G401.6 (cell line): Measurements from ENCODE around the gene KIF3C.
"Not testable (repeated sequence)": the region's sequence is repeated elsewhere in the genome, so short reads cannot be mapped to it uniquely, and the experiment has no call there.

Experiments
- FAIRE-seq: peaks from 2 replicates; lab custom pipeline; 2012; peaks lifted over from hg19 to GRCh38; lab: Jason Lieb, UNC

The KIF3C gene

GRCh38 chr2:25982273-25982967 is at the start of gene KIF3C:
TSS of gene KIF3C (minus strand) at chr2:25982497. CDS start at chr2:25981917, 580 bp downstream.
- no peak for FAIRE-seq

GRCh38 chr2:26028083-26028482 is 45.8 kb upstream of the KIF3C start:
- not testable (repeated sequence) for FAIRE-seq

- no peak for FAIRE-seq
Measured at GRCh38 chr2:26025509-26025908, 43.2 kb upstream of the KIF3C start.

- FAIRE-seq: no peak
Measured at GRCh38 chr2:26024260-26024659, 42.0 kb upstream of the KIF3C start.

GRCh38 chr2:26020231-26020640 is 37.9 kb upstream of the KIF3C start:
- no peak for FAIRE-seq

- FAIRE-seq: no peak
Measured at GRCh38 chr2:26018184-26019055, 36.1 kb upstream of the KIF3C start.

- FAIRE-seq: no peak
Measured at GRCh38 chr2:26017464-26018183, 35.3 kb upstream of the KIF3C start.

- FAIRE-seq: not testable (repeated sequence)
Measured at GRCh38 chr2:26016706-26017045, 34.4 kb upstream of the KIF3C start.

GRCh38 chr2:26016012-26016705 is 33.9 kb upstream of the KIF3C start:
- no peak for FAIRE-seq

GRCh38 chr2:26013668-26014067 is 31.4 kb upstream of the KIF3C start:
- FAIRE-seq: no peak

GRCh38 chr2:26011990-26012856 is 29.9 kb upstream of the KIF3C start:
- FAIRE-seq: peak; percentile 97

GRCh38 chr2:26011609-26011989 is 29.3 kb upstream of the KIF3C start:
- FAIRE-seq: no peak

GRCh38 chr2:26010943-26011342 is 28.6 kb upstream of the KIF3C start:
- FAIRE-seq: no peak

- FAIRE-seq: no peak
Measured at GRCh38 chr2:26009567-26009963, 27.3 kb upstream of the KIF3C start.

- no peak for FAIRE-seq
Measured at GRCh38 chr2:26008851-26009566, 26.7 kb upstream of the KIF3C start.

GRCh38 chr2:26008095-26008494 is 25.8 kb upstream of the KIF3C start:
- FAIRE-seq: no peak

GRCh38 chr2:26002632-26003310 is 20.5 kb upstream of the KIF3C start:
- FAIRE-seq: no peak

GRCh38 chr2:26001743-26002351 is 19.6 kb upstream of the KIF3C start:
- FAIRE-seq: no peak

GRCh38 chr2:26000561-26001082 is 18.3 kb upstream of the KIF3C start:
- FAIRE-seq: no peak
